Activated CD8-positive, alpha-beta memory T cell treated with anti-CD3 and anti-CD28 coated beads, Interleukin-2, amount 50 U/mL, for 48 hours (primary cell): ENCODE measurements around the gene THOC1.
"Not testable (repeated sequence)": the region's sequence is repeated elsewhere in the genome, so short reads cannot be mapped to it uniquely, and the experiment has no call there.

ENCODE experiments used
- DNase-seq: peaks from one replicate; pipeline ENCODE4 v3.0.0-alpha.2; 2020

Gene THOC1

GRCh38 chr18:267688-268552 lies at the start of gene THOC1:
TSS of gene THOC1 (minus strand) at chr18:268047. CDS start at chr18:268019, 28 bp downstream.
- peak; percentile 97 for DNase-seq

GRCh38 chr18:317618-318017 lies 49.8 kb upstream of the THOC1 start:
- DNase-seq: no peak

- DNase-seq: no peak
Measured at GRCh38 chr18:316393-316792, 48.5 kb upstream of the THOC1 start.

GRCh38 chr18:313931-314330 lies 46.1 kb upstream of the THOC1 start:
- no peak for DNase-seq

- no peak for DNase-seq
Measured at GRCh38 chr18:312415-312814, 44.6 kb upstream of the THOC1 start.

GRCh38 chr18:310042-310441 lies 42.2 kb upstream of the THOC1 start:
- no peak for DNase-seq

GRCh38 chr18:308086-308485 lies 40.2 kb upstream of the THOC1 start:
- DNase-seq: not testable (repeated sequence)

GRCh38 chr18:306608-307255 lies 38.9 kb upstream of the THOC1 start:
- no peak for DNase-seq

- DNase-seq: no peak
Measured at GRCh38 chr18:305003-305501, 37.2 kb upstream of the THOC1 start.

GRCh38 chr18:303607-304006 lies 35.8 kb upstream of the THOC1 start:
- DNase-seq: no peak

- no peak for DNase-seq
Measured at GRCh38 chr18:303011-303410, 35.2 kb upstream of the THOC1 start.

GRCh38 chr18:302097-302496 lies 34.2 kb upstream of the THOC1 start:
- DNase-seq: no peak

- DNase-seq: no peak
Measured at GRCh38 chr18:297936-298335, 30.1 kb upstream of the THOC1 start.

- no peak for DNase-seq
Measured at GRCh38 chr18:295756-296490, 28.1 kb upstream of the THOC1 start.

- DNase-seq: no peak
Measured at GRCh38 chr18:294566-294965, 26.7 kb upstream of the THOC1 start.

- DNase-seq: no peak
Measured at GRCh38 chr18:293536-293935, 25.7 kb upstream of the THOC1 start.

GRCh38 chr18:292271-292670 lies 24.4 kb upstream of the THOC1 start:
- no peak for DNase-seq

GRCh38 chr18:289970-290369 lies 22.1 kb upstream of the THOC1 start:
- DNase-seq: not testable (repeated sequence)

GRCh38 chr18:289026-289425 lies 21.2 kb upstream of the THOC1 start:
- DNase-seq: no peak

- no peak for DNase-seq
Measured at GRCh38 chr18:286515-287310, 18.9 kb upstream of the THOC1 start.

- DNase-seq: no peak
Measured at GRCh38 chr18:285817-286216, 18.0 kb upstream of the THOC1 start.

- DNase-seq: no peak
Measured at GRCh38 chr18:275486-275885, 7.6 kb upstream of the THOC1 start.

- DNase-seq: no peak
Measured at GRCh38 chr18:274313-274712, 6.5 kb upstream of the THOC1 start.
